HEK293T (cell line): ENCODE results near the gene SDR42E2.

Source experiments
- CTCF ChIA-PET: fragments of 350-600 bp; formaldehyde crosslinking; extraction: SDS; loops from one replicate; lab custom pipeline; 2021; ENCODE audit warnings: antibody characterized with exemption, inconsistent platforms; lab: Yijun Ruan, JAX
- POLR2A ChIA-PET: fragments of 350-600 bp; formaldehyde crosslinking; extraction: SDS; loops from one replicate; lab custom pipeline; 2020; ENCODE audit warnings: antibody characterized with exemption, inconsistent platforms; lab: Yijun Ruan, JAX
- DNase-seq: peaks from one replicate; pipeline ENCODE4 v3.0.0; 2012; ENCODE audit warnings: mixed read lengths; ENCODE audit errors: extremely low spot score
- ARNT ChIP-seq: fragments of 450-650 bp; IDR thresholded peaks from 2 replicates; pipeline ENCODE4 v1.6.1; 2017; ENCODE audit warnings: mild to moderate bottlenecking
- BHLHE40 ChIP-seq: fragments of 450-650 bp; IDR thresholded peaks from 2 replicates; pipeline ENCODE4 v1.6.1; 2016; ENCODE audit warnings: mild to moderate bottlenecking, moderate library complexity, borderline replicate concordance
- CTBP1 ChIP-seq: fragments of 450-650 bp; IDR thresholded peaks from 2 replicates; pipeline ENCODE4 v1.6.1; 2016; ENCODE audit warnings: borderline replicate concordance
- ELF4 ChIP-seq: fragments of 450-650 bp; IDR thresholded peaks from 2 replicates; pipeline ENCODE4 v1.6.1; 2017; ENCODE audit warnings: antibody characterized with exemption
- FOXA1 ChIP-seq: fragments of 450-650 bp; IDR thresholded peaks from 2 replicates; pipeline ENCODE4 v1.6.1; 2016; ENCODE audit warnings: mild to moderate bottlenecking
- FOXK2 ChIP-seq: fragments of 450-650 bp; IDR thresholded peaks from 2 replicates; pipeline ENCODE4 v1.6.1; 2016; ENCODE audit warnings: mild to moderate bottlenecking
- FOXM1 ChIP-seq: fragments of 450-650 bp; IDR thresholded peaks from 2 replicates; pipeline ENCODE4 v1.6.1; 2017; ENCODE audit warnings: mild to moderate bottlenecking, borderline replicate concordance
- HDGF ChIP-seq: fragments of 450-650 bp; IDR thresholded peaks from 2 replicates; pipeline ENCODE4 v1.6.1; 2017; ENCODE audit warnings: antibody characterized with exemption, borderline replicate concordance
- L3MBTL2 ChIP-seq: fragments of 450-650 bp; conservative IDR thresholded peaks from 2 replicates; pipeline ENCODE4 v1.6.1; 2016; ENCODE audit warnings: mild to moderate bottlenecking
- LEF1 ChIP-seq: fragments of 450-650 bp; IDR thresholded peaks from 2 replicates; pipeline ENCODE4 v1.6.1; 2017; ENCODE audit warnings: mild to moderate bottlenecking, borderline replicate concordance
- NFRKB ChIP-seq: fragments of 450-650 bp; IDR thresholded peaks from 2 replicates; pipeline ENCODE4 v1.6.1; 2016; ENCODE audit warnings: mild to moderate bottlenecking, moderate library complexity
- PKNOX1 ChIP-seq: fragments of 450-650 bp; IDR thresholded peaks from 2 replicates; pipeline ENCODE4 v1.6.1; 2016
- SP1 ChIP-seq: fragments of 450-650 bp; IDR thresholded peaks from 2 replicates; pipeline ENCODE4 v1.6.1; 2017
- SUZ12 ChIP-seq: fragments of 450-650 bp; IDR thresholded peaks from 2 replicates; pipeline ENCODE4 v1.6.1; 2016; ENCODE audit warnings: mild to moderate bottlenecking
- TARDBP ChIP-seq: fragments of 450-650 bp; IDR thresholded peaks from 2 replicates; pipeline ENCODE4 v1.6.1; 2016
- ZNF384 ChIP-seq: fragments of 450-650 bp; IDR thresholded peaks from 2 replicates; pipeline ENCODE4 v1.6.1; 2016

SDR42E2 gene

GRCh38 chr16:22188267-22188594, 25.9 kb downstream of the SDR42E2 start:
- CTCF ChIA-PET, result interaction anchor here (0.6 to 1.8 kb wide), 16 partner anchors 8 to 228 kb away, joined by 3 to 15 read pairs (median 4); partner anchors contain the start of genes MOSMO and PDZD9
- TF ChIP-seq FOXA1, result no peak
- TF ChIP-seq SP1, result no peak
- TF ChIP-seq FOXK2, result no peak
- no peak for TF ChIP-seq ZNF384
- TF ChIP-seq ELF4, result no peak
- no peak for TF ChIP-seq L3MBTL2
- no peak for TF ChIP-seq HDGF
- no peak for TF ChIP-seq ARNT
- TF ChIP-seq FOXM1, result no peak
- TF ChIP-seq LEF1, result no peak
- TF ChIP-seq BHLHE40, result no peak
- TF ChIP-seq TARDBP, result no peak
- TF ChIP-seq PKNOX1, result no peak
- no peak for TF ChIP-seq SUZ12
- no peak for TF ChIP-seq CTBP1
- POLR2A ChIA-PET, result interaction anchor here (1.0 kb wide), 1 partner anchor 181 kb away, joined by 3 read pairs; no protein-coding TSS in a partner anchor

DNA sequence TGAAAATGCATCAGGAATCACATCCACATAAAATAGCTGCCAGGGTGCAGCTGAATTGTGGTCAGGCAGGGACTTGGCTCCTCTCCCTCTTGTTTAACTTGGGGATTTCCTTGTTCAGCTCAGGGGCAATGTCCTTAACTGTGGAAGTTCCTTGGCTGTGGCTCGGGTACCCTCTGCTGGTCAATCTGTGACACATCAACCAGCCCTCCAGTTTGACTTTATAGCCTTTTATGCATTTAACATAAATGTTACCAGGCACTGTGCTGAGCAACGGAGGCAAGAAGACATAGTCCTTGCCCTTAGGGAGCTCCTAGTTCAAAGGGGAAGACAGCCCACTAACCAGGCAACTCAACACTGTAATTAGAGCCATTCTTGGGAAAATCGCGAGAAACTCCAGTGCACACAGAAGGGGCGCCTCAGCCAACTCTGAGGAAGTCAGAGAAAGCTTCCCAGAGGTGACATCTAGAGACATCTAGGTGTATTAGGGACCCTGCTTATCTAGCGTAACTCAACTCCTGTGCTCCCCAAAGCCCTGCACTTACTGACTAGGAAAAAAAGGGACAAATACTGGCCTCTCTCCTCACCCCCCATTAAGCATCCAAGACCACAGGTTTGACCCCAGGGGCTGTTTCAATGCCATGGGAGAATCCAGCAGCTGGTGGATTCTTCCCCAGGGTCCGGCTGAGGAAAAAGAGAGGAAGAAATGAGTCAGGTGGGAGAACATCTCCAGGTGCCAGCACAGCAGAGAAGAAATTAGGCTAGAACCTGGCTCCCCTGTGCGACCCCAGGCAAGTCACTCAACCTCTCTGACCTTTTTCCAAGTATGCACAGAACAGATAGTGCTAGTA, 26.5 kb downstream of the SDR42E2 start:
- POLR2A ChIA-PET, result interaction anchor here (1.0 kb wide), 1 partner anchor 182 kb away, joined by 3 read pairs; no protein-coding TSS in a partner anchor
- CTCF ChIA-PET, result interaction anchor here (0.6 to 1.8 kb wide), 17 partner anchors 9 to 229 kb away, joined by 3 to 15 read pairs (median 4); partner anchors contain the start of genes MOSMO and PDZD9
- no peak for TF ChIP-seq TARDBP
- TF ChIP-seq ZNF384, result no peak
- DNase-seq, result peak; percentile 65

More at GRCh38 chr16:22188267-22188594, 25.9 kb downstream of the SDR42E2 start:
- DNase-seq, result no peak

DNA sequence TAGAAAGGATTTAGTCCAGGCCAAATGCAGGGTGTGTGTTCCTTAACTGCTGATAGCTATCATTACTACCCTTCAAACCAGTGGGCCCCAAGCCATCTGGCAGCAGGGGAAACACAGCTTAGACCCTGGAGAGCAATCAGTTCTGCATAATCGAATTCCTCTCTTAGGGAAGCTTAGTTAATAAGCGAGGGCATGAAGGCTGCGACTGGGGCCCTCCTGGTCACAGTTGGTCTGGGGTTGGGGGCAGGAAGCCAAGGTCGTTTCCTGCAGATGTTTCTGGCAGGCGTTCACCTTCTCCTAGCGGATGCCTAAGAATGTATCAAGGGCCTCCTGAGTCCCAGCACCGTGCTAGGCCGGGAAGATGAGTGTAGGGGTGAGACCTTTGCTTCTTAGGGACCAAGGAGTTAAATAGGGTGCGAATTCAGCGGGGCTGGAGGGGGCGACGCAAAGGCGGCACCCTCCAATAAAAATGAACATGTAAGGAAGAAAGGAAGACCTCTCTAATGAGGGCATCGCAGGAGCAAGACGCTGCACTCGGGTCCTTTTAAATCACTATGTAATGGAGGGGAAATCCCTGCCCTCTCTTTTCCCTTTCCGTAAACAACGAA, 27.3 kb downstream of the SDR42E2 start:
- ChIA-PET CTCF (interaction anchor here (1.3 to 1.8 kb wide), 4 partner anchors 90 to 187 kb away, joined by 4 to 9 read pairs (median 7); no protein-coding TSS in a partner anchor), POLR2A (no interaction called here)
- no peak for DNase-seq
- TF ChIP-seq SP1, result no peak
- no peak for TF ChIP-seq FOXM1
- no peak for TF ChIP-seq NFRKB
- TF ChIP-seq L3MBTL2, result no peak
- no peak for TF ChIP-seq CTBP1
- no peak for TF ChIP-seq TARDBP
- no peak for TF ChIP-seq PKNOX1
- TF ChIP-seq FOXA1, result no peak
- no peak for TF ChIP-seq SUZ12
- TF ChIP-seq ELF4, result no peak
- TF ChIP-seq HDGF, result no peak
- TF ChIP-seq FOXK2, result no peak
- no peak for TF ChIP-seq BHLHE40
- TF ChIP-seq ARNT, result no peak
- TF ChIP-seq LEF1, result no peak
- no peak for TF ChIP-seq ZNF384

DNA sequence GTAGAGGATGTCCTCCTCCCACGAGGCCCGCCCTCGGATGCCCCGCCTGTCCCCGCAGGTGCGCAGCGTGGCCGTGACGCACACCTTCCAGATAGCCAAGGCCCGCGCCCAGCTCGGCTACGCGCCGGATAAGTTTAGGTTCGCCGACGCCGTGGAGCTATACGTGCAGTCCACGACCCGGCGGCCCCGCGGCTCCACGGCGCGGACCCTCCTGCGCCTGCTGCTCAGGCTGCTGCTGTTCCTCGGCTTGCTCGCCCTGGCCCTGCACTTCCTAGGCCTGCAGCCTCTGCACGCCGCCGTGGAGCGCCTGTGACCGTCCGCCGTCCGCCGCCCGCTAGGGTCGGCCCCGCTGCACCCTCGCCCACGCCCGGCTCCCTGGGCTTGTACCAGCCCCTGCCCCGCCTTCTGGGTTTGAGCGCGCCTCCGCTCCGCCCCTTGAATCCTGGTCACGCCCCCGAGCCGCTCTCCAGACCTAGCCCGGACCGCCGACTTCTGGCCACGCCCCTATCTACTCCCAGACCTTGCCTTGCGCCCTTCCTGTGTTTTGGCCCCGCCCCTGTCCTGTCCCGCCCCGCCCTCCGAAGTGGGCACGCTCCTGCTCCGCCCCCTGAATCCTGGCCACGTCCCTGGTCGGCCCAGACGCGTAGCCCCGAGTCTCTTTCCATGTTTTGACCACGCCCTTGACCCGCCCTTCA, 27.9 kb downstream of the SDR42E2 start:
- TF ChIP-seq TARDBP, result no peak; the same call in 1 of the 2 replicates
- TF ChIP-seq NFRKB, result no peak
- TF ChIP-seq FOXM1, result no peak
- no peak for TF ChIP-seq FOXK2
- peak; percentile 99 for TF ChIP-seq SP1
- CTCF ChIA-PET, result interaction anchor here (1.5 kb wide), 1 partner anchor 110 kb away, joined by 4 read pairs; no protein-coding TSS in a partner anchor

GRCh38 chr16:22190776-22191531, 28.6 kb downstream of the SDR42E2 start:
- peak; percentile 93 for DNase-seq
- ChIA-PET POLR2A (interaction anchor here (0.6 to 2.1 kb wide), 8 partner anchors 15 to 238 kb away, joined by 3 to 9 read pairs (median 4); partner anchors contain the start of genes EEF2K, MOSMO, POLR3E and UQCRC2), CTCF (interaction anchor here (1.4 to 2.2 kb wide), 2 partner anchors 108 to 110 kb away, joined by 4 to 7 read pairs; no protein-coding TSS in a partner anchor)
- no peak for TF ChIP-seq SUZ12
- no peak for TF ChIP-seq ARNT
- TF ChIP-seq FOXM1, result no peak
- no peak for TF ChIP-seq L3MBTL2
- no peak; the same call in 1 of the 2 replicates for TF ChIP-seq PKNOX1
- peak; percentile 71; the same call in 1 of the 2 replicates for TF ChIP-seq HDGF
- TF ChIP-seq FOXA1, result no peak

More for the DNA sequence above, 27.9 kb downstream of the SDR42E2 start:
- DNase-seq, result no peak
- POLR2A ChIA-PET, result interaction anchor here (1.0 to 2.1 kb wide), 2 partner anchors 16 to 18 kb away, joined by 6 to 9 read pairs; partner anchors contain the start of gene EEF2K
